A673 (cell line): Measurements from ENCODE around the gene PRUNE2. TPM values are rescaled to one million over a fixed set of nuclear protein-coding genes. Genes with fewer than 3 reads are reported as not detected.

Experiments used
- BruUV-seq: library from RNA; stranded (reverse); fragments of 400-500 nt; replicated peaks from 2 replicates; lab custom pipeline; 2021; lab: Mats Ljungman, UMichigan
- CTCF ChIA-PET: fragments of 300-600 bp; sonication (Branson Sonifier 250); formaldehyde crosslinking; loops from one replicate; lab custom pipeline; 2022; ENCODE audit warnings: antibody characterized with exemption; lab: Charles Lee
- POLR2A ChIA-PET: fragments of 300-600 bp; sonication (Branson Sonifier 250); formaldehyde crosslinking; loops from one replicate; lab custom pipeline; 2022; ENCODE audit warnings: antibody characterized with exemption; ENCODE audit not compliant: low non-redundant PET; lab: Charles Lee
- DNase-seq: peaks from one replicate; pipeline ENCODE4 v3.0.0-alpha.2; 2015; ENCODE audit warnings: low spot score
- H3K27ac ChIP-seq: fragments of 200-600 bp; sonication (generic); 2 replicates; pipeline ENCODE4 v1.5.1; 2016; ENCODE audit warnings: mixed run types, low read depth, mild to moderate bottlenecking, mixed read lengths, antibody characterized with exemption, low read length; ENCODE audit not compliant: poor library complexity, severe bottlenecking
- H3K27me3 ChIP-seq: fragments of 200-600 bp; sonication (generic); replicated peaks from 2 replicates; pipeline ENCODE4 v1.6.1; 2017; ENCODE audit warnings: mixed run types, low read depth, mild to moderate bottlenecking, mixed read lengths, antibody characterized with exemption, low read length; ENCODE audit not compliant: insufficient read depth, poor library complexity
- H3K36me3 ChIP-seq: fragments of 200-600 bp; sonication (generic); 2 replicates; pipeline ENCODE4 v1.6.1; 2016; ENCODE audit warnings: mixed run types, mild to moderate bottlenecking, mixed read lengths, antibody characterized with exemption, low read length; ENCODE audit not compliant: insufficient read depth, poor library complexity, severe bottlenecking
- H3K4me1 ChIP-seq: fragments of 200-600 bp; sonication (generic); 2 replicates; pipeline ENCODE4 v1.6.1; 2017; ENCODE audit warnings: mixed run types, mild to moderate bottlenecking, mixed read lengths, antibody characterized with exemption, low read length; ENCODE audit not compliant: insufficient read depth, poor library complexity, severe bottlenecking
- H3K4me3 ChIP-seq: fragments of 200-600 bp; sonication (generic); 2 replicates; pipeline ENCODE4 v1.5.1; 2016; ENCODE audit warnings: low read depth, mixed run types, mild to moderate bottlenecking, mixed read lengths, low read length; ENCODE audit not compliant: poor library complexity, severe bottlenecking
- H3K9me3 ChIP-seq: fragments of 200-600 bp; sonication (generic); 2 replicates; pipeline ENCODE4 v1.6.1; 2016; ENCODE audit warnings: mixed run types, low read depth, mild to moderate bottlenecking, mixed read lengths, antibody characterized with exemption, low read length; ENCODE audit not compliant: poor library complexity, severe bottlenecking
- CTCF ChIP-seq: fragments of 300-800, 200-600 bp; sonication (generic); conservative IDR thresholded peaks from 2 replicates; pipeline ENCODE4 v1.5.1; 2017; ENCODE audit warnings: low read depth, mild to moderate bottlenecking, antibody characterized with exemption, low read length, moderate library complexity, mixed read lengths
- EZH2 ChIP-seq: fragments of 200-600 bp; sonication (generic); IDR thresholded peaks from 2 replicates; pipeline ENCODE4 v1.6.1; 2017; ENCODE audit warnings: borderline replicate concordance, low read depth, mild to moderate bottlenecking, mixed read lengths, antibody characterized with exemption, low read length; ENCODE audit not compliant: poor library complexity, severe bottlenecking
- intact Hi-C: fragments of 100-400 bp; cut with micrococcal nuclease; formaldehyde crosslinking; loops from one replicate; pipeline ENCODE4 v1.10.0; 2022; ENCODE audit not compliant: unreplicated experiment
- total RNA-seq: library from RNA; stranded (reverse); gene quantifications from 2 replicates; pipeline ENCODE4 v1.2.3, GENCODE V29; 2021

Gene PRUNE2
- total RNA-seq, 1 experiment from 2014 or later, result not detected

DNA sequence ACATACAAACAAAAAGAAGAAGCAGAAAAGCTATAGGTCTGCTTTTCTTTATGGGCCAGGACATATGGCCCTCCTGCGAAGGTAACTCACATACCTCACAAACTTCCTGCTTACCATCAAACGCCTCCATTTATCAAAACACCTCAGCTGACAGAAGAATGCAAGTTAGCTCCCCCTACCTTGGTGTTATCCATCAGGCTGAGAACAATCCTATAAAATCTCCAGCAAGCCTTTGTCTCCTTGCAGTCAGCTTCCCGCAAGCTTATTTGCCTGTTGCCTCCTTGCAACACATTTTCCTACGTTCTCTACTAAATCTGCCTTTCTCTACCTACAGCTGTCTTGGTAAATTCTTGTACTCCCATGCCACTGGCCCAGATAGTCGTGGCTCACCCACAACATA is 164.4 kb downstream of the PRUNE2 start:
- no peak overlapping the region for H3K27ac ChIP-seq
- TF ChIP-seq CTCF (no peak), EZH2 (no peak)
- H3K27me3 ChIP-seq, result peaks cover 23% of the 10 kb centered on the region
- ChIA-PET CTCF (no interaction called here), POLR2A (no interaction called here)
- no peak overlapping the region for H3K4me3 ChIP-seq
- DNase-seq, result no peak
- BruUV-seq, result no TSS peak
- no peaks in the 10 kb centered on the region for H3K9me3 ChIP-seq
- H3K4me1 ChIP-seq, result no peaks in the 10 kb centered on the region
- intact Hi-C loops, result no loop called here
- H3K36me3 ChIP-seq, result no peaks in the 10 kb centered on the region

DNA sequence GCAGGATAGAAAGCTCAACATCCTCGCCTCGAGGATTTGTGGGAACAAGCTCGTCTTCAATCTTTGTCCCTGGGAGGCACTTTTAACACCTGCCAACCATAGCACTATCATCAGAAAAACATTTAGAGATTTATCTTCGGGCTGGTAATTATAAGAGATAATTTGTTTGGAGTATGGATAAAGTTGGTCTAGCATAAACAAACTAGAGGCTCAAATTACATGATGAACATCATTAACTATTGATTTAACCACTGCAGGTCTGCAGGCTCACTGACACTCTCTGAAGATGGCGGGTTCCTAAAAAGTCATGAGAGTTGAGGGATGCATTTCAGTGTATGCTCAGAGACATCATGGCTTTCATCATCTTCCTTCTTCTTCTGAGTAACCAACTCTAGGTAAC is 167.5 kb downstream of the PRUNE2 start:
- ChIA-PET POLR2A (no interaction called here), CTCF (no interaction called here)
- peaks cover 28% of the 10 kb centered on the region for H3K27me3 ChIP-seq
- no peak for DNase-seq
- BruUV-seq, result no TSS peak
- no peak overlapping the region for H3K4me3 ChIP-seq
- H3K4me1 ChIP-seq, result no peaks in the 10 kb centered on the region
- no peak for TF ChIP-seq EZH2
- TF ChIP-seq CTCF, result no peak
- H3K27ac ChIP-seq, result no peak overlapping the region
- intact Hi-C loops, result no loop called here
- no peaks in the 10 kb centered on the region for H3K36me3 ChIP-seq
- H3K9me3 ChIP-seq, result no peaks in the 10 kb centered on the region

GRCh38 chr9:76737154-76737902 is 168.6 kb downstream of the PRUNE2 start:
- no peaks in the 10 kb centered on the region for H3K4me1 ChIP-seq
- ChIA-PET CTCF (no interaction called here), POLR2A (no interaction called here)
- peaks cover 28% of the 10 kb centered on the region for H3K27me3 ChIP-seq
- intact Hi-C loops, result no loop called here
- H3K36me3 ChIP-seq, result no peaks in the 10 kb centered on the region
- BruUV-seq, result no TSS peak
- H3K4me3 ChIP-seq, result no peak overlapping the region
- no peaks in the 10 kb centered on the region for H3K9me3 ChIP-seq
- H3K27ac ChIP-seq, result no peak overlapping the region
- TF ChIP-seq EZH2 (no peak), CTCF (no peak)
- DNase-seq, result no peak
